ENCODE data around the gene EYA2.

Gene EYA2

GRCh38 chr20:47216819-47217410 is 322.3 kb downstream of the EYA2 start:
- no peaks in the 10 kb centered on the region for H3K9me3 ChIP-seq (ENCODE audit: low read depth, low read length)
- H3K4me3 ChIP-seq, result no peak overlapping the region
- H3K27ac ChIP-seq, result no peak overlapping the region
- H3K36me3 ChIP-seq (ENCODE audit: insufficient read depth, low read length), result peaks cover 37% of the 10 kb centered on the region
- H3K9ac ChIP-seq (ENCODE audit: insufficient read length), result no peak overlapping the region
- TF ChIP-seq EZH2 (IDR thresholded peaks at IDR 0.05) (no peak), POLR2AphosphoS5 (IDR thresholded peaks at IDR 0.05; ENCODE audit: borderline replicate concordance, low read depth, low read length) (no peak), FOXP2 (optimal IDR thresholded peaks at IDR 0.05; ENCODE audit: control extremely low read depth, extremely low read length, insufficient read depth) (no peak)
- no peak for DNase-seq (ENCODE audit: low read depth, low spot score)

- no peak overlapping the region for H3K4me3 ChIP-seq
- H3K27ac ChIP-seq, result no peak overlapping the region
Measured at GRCh38 chr20:47217482-47218446, 323.1 kb downstream of the EYA2 start.

GRCh38 chr20:47220161-47220582 is 325.5 kb downstream of the EYA2 start:
- peaks cover 37% of the 10 kb centered on the region for H3K36me3 ChIP-seq (ENCODE audit: insufficient read depth, low read length)
- no peak overlapping the region for H3K27ac ChIP-seq
- no peak overlapping the region for H3K9ac ChIP-seq (ENCODE audit: insufficient read length)
- TF ChIP-seq FOXP2 (optimal IDR thresholded peaks at IDR 0.05; ENCODE audit: control extremely low read depth, extremely low read length, insufficient read depth), result no peak
- TF ChIP-seq EZH2 (IDR thresholded peaks at IDR 0.05), result no peak
- no peak for TF ChIP-seq POLR2AphosphoS5 (IDR thresholded peaks at IDR 0.05; ENCODE audit: borderline replicate concordance, low read depth, low read length)
- H3K9me3 ChIP-seq (ENCODE audit: low read depth, low read length), result no peaks in the 10 kb centered on the region
- no peak for DNase-seq (ENCODE audit: low read depth, low spot score)
- no peak overlapping the region for H3K4me3 ChIP-seq

More at GRCh38 chr20:47217482-47218446, 323.1 kb downstream of the EYA2 start:
- H3K36me3 ChIP-seq (ENCODE audit: insufficient read depth, low read length), result peaks cover 32% of the 10 kb centered on the region
- H3K9ac ChIP-seq (ENCODE audit: insufficient read length), result no peak overlapping the region
- DNase-seq (ENCODE audit: low read depth, low spot score), result no peak
- no peaks in the 10 kb centered on the region for H3K9me3 ChIP-seq (ENCODE audit: low read depth, low read length)
- TF ChIP-seq FOXP2 (optimal IDR thresholded peaks at IDR 0.05; ENCODE audit: control extremely low read depth, extremely low read length, insufficient read depth) (no peak), EZH2 (IDR thresholded peaks at IDR 0.05) (no peak), POLR2AphosphoS5 (IDR thresholded peaks at IDR 0.05; ENCODE audit: borderline replicate concordance, low read depth, low read length) (no peak)

- TF ChIP-seq FOXP2 (optimal IDR thresholded peaks at IDR 0.05; ENCODE audit: control extremely low read depth, extremely low read length, insufficient read depth), result no peak
- no peak for TF ChIP-seq EZH2 (IDR thresholded peaks at IDR 0.05)
- no peak for TF ChIP-seq POLR2AphosphoS5 (IDR thresholded peaks at IDR 0.05; ENCODE audit: borderline replicate concordance, low read depth, low read length)
- Histone ChIP-seq H3K9me3 (ENCODE audit: low read depth, low read length) (no peaks in the 10 kb centered on the region), H3K36me3 (ENCODE audit: insufficient read depth, low read length) (peaks cover 33% of the 10 kb centered on the region), H3K4me3 (no peak overlapping the region), H3K9ac (ENCODE audit: insufficient read length) (no peak overlapping the region), H3K27ac (no peak overlapping the region)
- DNase-seq (ENCODE audit: low read depth, low spot score), result no peak
Measured at GRCh38 chr20:47221036-47221625, 326.5 kb downstream of the EYA2 start.

- peaks cover 41% of the 10 kb centered on the region for H3K36me3 ChIP-seq (ENCODE audit: insufficient read depth, low read length)
- H3K4me3 ChIP-seq, result no peak overlapping the region
- no peaks in the 10 kb centered on the region for H3K9me3 ChIP-seq (ENCODE audit: low read depth, low read length)
- TF ChIP-seq FOXP2 (optimal IDR thresholded peaks at IDR 0.05; ENCODE audit: control extremely low read depth, extremely low read length, insufficient read depth) (no peak), POLR2AphosphoS5 (IDR thresholded peaks at IDR 0.05; ENCODE audit: borderline replicate concordance, low read depth, low read length) (no peak), EZH2 (IDR thresholded peaks at IDR 0.05) (no peak)
- no peak overlapping the region for H3K9ac ChIP-seq (ENCODE audit: insufficient read length)
- no peak overlapping the region for H3K27ac ChIP-seq
- DNase-seq (ENCODE audit: low read depth, low spot score), result no peak
Measured at GRCh38 chr20:47222468-47223119, 328.0 kb downstream of the EYA2 start.

- Histone ChIP-seq H3K27ac (no peak overlapping the region), H3K9me3 (ENCODE audit: low read depth, low read length) (no peaks in the 10 kb centered on the region), H3K36me3 (ENCODE audit: insufficient read depth, low read length) (peaks cover 42% of the 10 kb centered on the region), H3K9ac (ENCODE audit: insufficient read length) (no peak overlapping the region), H3K4me3 (no peak overlapping the region)
- DNase-seq (ENCODE audit: low read depth, low spot score), result no peak
- TF ChIP-seq EZH2 (IDR thresholded peaks at IDR 0.05) (no peak), FOXP2 (optimal IDR thresholded peaks at IDR 0.05; ENCODE audit: control extremely low read depth, extremely low read length, insufficient read depth) (no peak), POLR2AphosphoS5 (IDR thresholded peaks at IDR 0.05; ENCODE audit: borderline replicate concordance, low read depth, low read length) (no peak)
Measured at GRCh38 chr20:47223896-47224295, 329.3 kb downstream of the EYA2 start.

- no peak overlapping the region for H3K27ac ChIP-seq
- H3K36me3 ChIP-seq (ENCODE audit: insufficient read depth, low read length), result peaks cover 46% of the 10 kb centered on the region
- H3K9ac ChIP-seq (ENCODE audit: insufficient read length), result no peak overlapping the region
- no peak overlapping the region for H3K4me3 ChIP-seq
- no peak for TF ChIP-seq FOXP2 (optimal IDR thresholded peaks at IDR 0.05; ENCODE audit: control extremely low read depth, extremely low read length, insufficient read depth)
- no peak for TF ChIP-seq POLR2AphosphoS5 (IDR thresholded peaks at IDR 0.05; ENCODE audit: borderline replicate concordance, low read depth, low read length)
- no peak for TF ChIP-seq EZH2 (IDR thresholded peaks at IDR 0.05)
- no peak for DNase-seq (ENCODE audit: low read depth, low spot score)
- H3K9me3 ChIP-seq (ENCODE audit: low read depth, low read length), result no peaks in the 10 kb centered on the region
Measured at GRCh38 chr20:47224300-47224791, 329.7 kb downstream of the EYA2 start.

All from SK-N-MC (cell line).